HEK293 (cell line): Measurements from ENCODE around the gene RALGAPA2.

Experiments
- CTCF ChIA-PET: fragments of 350-600 bp; formaldehyde crosslinking; extraction: SDS; loops from one replicate; lab custom pipeline; 2021; ENCODE audit warnings: antibody characterized with exemption; lab: Yijun Ruan, JAX
- POLR2A ChIA-PET: fragments of 300-600 bp; formaldehyde crosslinking; extraction: SDS; loops from one replicate; lab custom pipeline; 2020; ENCODE audit warnings: antibody characterized with exemption, inconsistent platforms; lab: Yijun Ruan, JAX
- H3K27ac ChIP-seq: fragments of 200-500 bp; sonication (Bioruptor generic); 2 replicates; pipeline ENCODE4 v1.5.1; 2014; ENCODE audit warnings: low read depth, low read length, control low read depth, inconsistent platforms; ENCODE audit errors: extremely low read depth
- H3K36me3 ChIP-seq, 2 experiments: fragments of 200-500 bp in 1 of 2; sonication (Bioruptor generic) in 1 of 2; 1 replicate in 1 of 2; 2 replicates in 1 of 2; pipeline ENCODE4 v1.5.1; 2014 to 2017; ENCODE audit warnings: inconsistent platforms in 2 of 2, low read length in 2 of 2; ENCODE audit not compliant: control insufficient read depth in 2 of 2, insufficient read depth in 1 of 2
- H3K4me1 ChIP-seq: fragments of 200-500 bp; sonication (Bioruptor generic); 2 replicates; pipeline ENCODE4 v1.5.1; 2014; ENCODE audit warnings: mild to moderate bottlenecking, low read length, inconsistent platforms; ENCODE audit not compliant: control insufficient read depth, insufficient read depth
- H3K4me3 ChIP-seq: 2 replicates; pipeline ENCODE4 v1.5.1; 2011; ENCODE audit warnings: low read depth, mild to moderate bottlenecking, control low read depth, low read length, moderate library complexity
- H3K9me3 ChIP-seq: fragments of 200-500 bp; sonication (Bioruptor generic); 2 replicates; pipeline ENCODE4 v1.5.1; 2014; ENCODE audit warnings: low read depth, low read length, inconsistent platforms; ENCODE audit not compliant: control insufficient read depth, insufficient read depth
- GFI1B ChIP-seq: fragments of 450-650 bp; formaldehyde crosslinking; IDR thresholded peaks from 2 replicates; pipeline ENCODE4 v1.5.1; 2016; ENCODE audit warnings: missing biosample characterization, missing genetic modification characterization
- GLIS1 ChIP-seq: fragments of 450-650 bp; formaldehyde crosslinking; IDR thresholded peaks from 2 replicates; pipeline ENCODE4 v1.5.1; 2016; ENCODE audit warnings: missing biosample characterization, missing genetic modification characterization
- KLF9 ChIP-seq: fragments of 450-650 bp; formaldehyde crosslinking; IDR thresholded peaks from 2 replicates; pipeline ENCODE4 v1.5.1; 2016; ENCODE audit warnings: missing biosample characterization, missing genetic modification characterization, low read depth
- OVOL3 ChIP-seq: fragments of 450-650 bp; formaldehyde crosslinking; IDR thresholded peaks from 2 replicates; pipeline ENCODE4 v1.5.1; 2016; ENCODE audit warnings: missing biosample characterization, missing genetic modification characterization
- TSHZ1 ChIP-seq: fragments of 450-650 bp; formaldehyde crosslinking; IDR thresholded peaks from 2 replicates; pipeline ENCODE4 v1.5.1; 2016; ENCODE audit warnings: missing biosample characterization, missing genetic modification characterization, borderline replicate concordance
- ZBTB8A ChIP-seq: fragments of 450-650 bp; formaldehyde crosslinking; IDR thresholded peaks from 2 replicates; pipeline ENCODE4 v1.5.1; 2016; ENCODE audit warnings: missing biosample characterization, missing genetic modification characterization
- ZEB2 ChIP-seq: fragments of 450-650 bp; formaldehyde crosslinking; IDR thresholded peaks from 2 replicates; pipeline ENCODE4 v1.5.1; 2016; ENCODE audit warnings: missing biosample characterization, missing genetic modification characterization
- ZNF148 ChIP-seq: fragments of 450-650 bp; formaldehyde crosslinking; IDR thresholded peaks from 2 replicates; pipeline ENCODE4 v1.5.0; 2017; ENCODE audit warnings: missing biosample characterization, missing genetic modification characterization, borderline replicate concordance
- ZNF335 ChIP-seq: fragments of 450-650 bp; formaldehyde crosslinking; conservative IDR thresholded peaks from 2 replicates; pipeline ENCODE4 v1.5.1; 2016; ENCODE audit warnings: missing biosample characterization, missing genetic modification characterization
- ZNF362 ChIP-seq: fragments of 450-650 bp; formaldehyde crosslinking; IDR thresholded peaks from 2 replicates; pipeline ENCODE4 v1.5.1; 2016; ENCODE audit warnings: missing biosample characterization, missing genetic modification characterization
- ZNF48 ChIP-seq: fragments of 450-650 bp; formaldehyde crosslinking; IDR thresholded peaks from 2 replicates; pipeline ENCODE4 v1.5.1; 2016; ENCODE audit warnings: missing biosample characterization, missing genetic modification characterization
- ZNF529 ChIP-seq: fragments of 450-650 bp; formaldehyde crosslinking; IDR thresholded peaks from 2 replicates; pipeline ENCODE4 v1.5.1; 2017; ENCODE audit warnings: missing genetic modification characterization, missing biosample characterization; ENCODE audit not compliant: insufficient replicate concordance
- ZNF585B ChIP-seq: fragments of 450-650 bp; formaldehyde crosslinking; IDR thresholded peaks from 2 replicates; pipeline ENCODE4 v1.5.1; 2016; ENCODE audit warnings: missing biosample characterization, missing genetic modification characterization
- ZNF654 ChIP-seq: fragments of 450-650 bp; formaldehyde crosslinking; IDR thresholded peaks from 2 replicates; pipeline ENCODE4 v1.5.1; 2016; ENCODE audit warnings: low read depth, missing biosample characterization, missing genetic modification characterization
- ZNF664 ChIP-seq: fragments of 450-650 bp; formaldehyde crosslinking; IDR thresholded peaks from 2 replicates; pipeline ENCODE4 v1.5.1; 2016; ENCODE audit warnings: missing biosample characterization, missing genetic modification characterization
- TF ChIP-seq, protein P1 (sequence below): fragments of 450-650 bp; formaldehyde crosslinking; IDR thresholded peaks from 2 replicates; pipeline ENCODE4 v1.5.1; 2017; ENCODE audit warnings: missing biosample characterization, missing genetic modification characterization
- TF ChIP-seq, protein P2 (sequence below): fragments of 450-650 bp; formaldehyde crosslinking; IDR thresholded peaks from 2 replicates; pipeline ENCODE4 v1.5.1; 2016; ENCODE audit warnings: missing biosample characterization, missing genetic modification characterization
- TF ChIP-seq, protein P3 (sequence below): fragments of 450-650 bp; formaldehyde crosslinking; IDR thresholded peaks from 2 replicates; pipeline ENCODE4 v1.5.1; 2016; ENCODE audit warnings: missing biosample characterization, missing genetic modification characterization, borderline replicate concordance

The RALGAPA2 gene

DNA sequence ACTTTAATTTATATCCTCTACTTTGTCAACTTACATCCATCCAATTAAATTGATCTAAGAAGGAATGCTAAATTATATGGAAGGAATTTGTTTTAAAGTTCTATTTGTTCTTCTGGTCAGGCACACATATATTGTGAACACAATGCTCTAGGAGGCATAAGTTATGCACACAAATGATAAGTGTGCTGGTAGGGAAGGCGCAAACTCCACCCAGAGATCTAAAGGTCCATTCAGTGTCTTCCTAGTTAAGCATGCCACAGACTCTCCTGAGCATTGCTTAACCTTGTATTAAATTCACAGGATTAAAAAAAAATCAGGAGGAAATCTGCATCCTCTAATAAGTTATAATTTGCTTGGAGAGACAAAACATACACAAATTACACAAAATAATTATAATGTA, 127.3 kb downstream of the RALGAPA2 start:
- Histone ChIP-seq H3K4me3 (no peak overlapping the region), H3K9me3 (no peaks in the 10 kb centered on the region)
- CTCF ChIA-PET = interaction anchor here (1.1 to 1.4 kb wide), 2 partner anchors 9 to 275 kb away, joined by 4 to 6 read pairs; no protein-coding TSS in a partner anchor
- TF ChIP-seq ZNF664 (no peak), OVOL3 (tag by site-specific recombination) (no peak), ZNF48 (tag by site-specific recombination) (no peak), ZNF362 (tag by site-specific recombination) (no peak), KLF9 (tag by site-specific recombination) (no peak), ZNF585B (tag by site-specific recombination) (no peak)
- TF ChIP-seq, protein P1, sequence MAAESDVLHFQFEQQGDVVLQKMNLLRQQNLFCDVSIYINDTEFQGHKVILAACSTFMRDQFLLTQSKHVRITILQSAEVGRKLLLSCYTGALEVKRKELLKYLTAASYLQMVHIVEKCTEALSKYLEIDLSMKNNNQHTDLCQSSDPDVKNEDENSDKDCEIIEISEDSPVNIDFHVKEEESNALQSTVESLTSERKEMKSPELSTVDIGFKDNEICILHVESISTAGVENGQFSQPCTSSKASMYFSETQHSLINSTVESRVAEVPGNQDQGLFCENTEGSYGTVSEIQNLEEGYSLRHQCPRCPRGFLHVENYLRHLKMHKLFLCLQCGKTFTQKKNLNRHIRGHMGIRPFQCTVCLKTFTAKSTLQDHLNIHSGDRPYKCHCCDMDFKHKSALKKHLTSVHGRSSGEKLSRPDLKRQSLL = no peak
- TF ChIP-seq, protein P2, sequence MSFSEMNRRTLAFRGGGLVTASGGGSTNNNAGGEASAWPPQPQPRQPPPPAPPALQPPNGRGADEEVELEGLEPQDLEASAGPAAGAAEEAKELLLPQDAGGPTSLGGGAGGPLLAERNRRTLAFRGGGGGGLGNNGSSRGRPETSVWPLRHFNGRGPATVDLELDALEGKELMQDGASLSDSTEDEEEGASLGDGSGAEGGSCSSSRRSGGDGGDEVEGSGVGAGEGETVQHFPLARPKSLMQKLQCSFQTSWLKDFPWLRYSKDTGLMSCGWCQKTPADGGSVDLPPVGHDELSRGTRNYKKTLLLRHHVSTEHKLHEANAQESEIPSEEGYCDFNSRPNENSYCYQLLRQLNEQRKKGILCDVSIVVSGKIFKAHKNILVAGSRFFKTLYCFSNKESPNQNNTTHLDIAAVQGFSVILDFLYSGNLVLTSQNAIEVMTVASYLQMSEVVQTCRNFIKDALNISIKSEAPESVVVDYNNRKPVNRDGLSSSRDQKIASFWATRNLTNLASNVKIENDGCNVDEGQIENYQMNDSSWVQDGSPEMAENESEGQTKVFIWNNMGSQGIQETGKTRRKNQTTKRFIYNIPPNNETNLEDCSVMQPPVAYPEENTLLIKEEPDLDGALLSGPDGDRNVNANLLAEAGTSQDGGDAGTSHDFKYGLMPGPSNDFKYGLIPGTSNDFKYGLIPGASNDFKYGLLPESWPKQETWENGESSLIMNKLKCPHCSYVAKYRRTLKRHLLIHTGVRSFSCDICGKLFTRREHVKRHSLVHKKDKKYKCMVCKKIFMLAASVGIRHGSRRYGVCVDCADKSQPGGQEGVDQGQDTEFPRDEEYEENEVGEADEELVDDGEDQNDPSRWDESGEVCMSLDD = no peak
- TF ChIP-seq, protein P3, sequence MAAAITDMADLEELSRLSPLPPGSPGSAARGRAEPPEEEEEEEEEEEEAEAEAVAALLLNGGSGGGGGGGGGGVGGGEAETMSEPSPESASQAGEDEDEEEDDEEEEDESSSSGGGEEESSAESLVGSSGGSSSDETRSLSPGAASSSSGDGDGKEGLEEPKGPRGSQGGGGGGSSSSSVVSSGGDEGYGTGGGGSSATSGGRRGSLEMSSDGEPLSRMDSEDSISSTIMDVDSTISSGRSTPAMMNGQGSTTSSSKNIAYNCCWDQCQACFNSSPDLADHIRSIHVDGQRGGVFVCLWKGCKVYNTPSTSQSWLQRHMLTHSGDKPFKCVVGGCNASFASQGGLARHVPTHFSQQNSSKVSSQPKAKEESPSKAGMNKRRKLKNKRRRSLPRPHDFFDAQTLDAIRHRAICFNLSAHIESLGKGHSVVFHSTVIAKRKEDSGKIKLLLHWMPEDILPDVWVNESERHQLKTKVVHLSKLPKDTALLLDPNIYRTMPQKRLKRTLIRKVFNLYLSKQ (tag by site-specific recombination) = no peak
- TF ChIP-seq, all 188 proteins: peak for 0
- POLR2A ChIA-PET = no interaction called here
- Histone ChIP-seq H3K36me3 (peaks cover 0 to 34% of the 10 kb centered on the region in 2 experiments; a peak in 2 of 3 replicates), H3K4me1 (no peaks in the 10 kb centered on the region), H3K27ac (no peak overlapping the region)

DNA sequence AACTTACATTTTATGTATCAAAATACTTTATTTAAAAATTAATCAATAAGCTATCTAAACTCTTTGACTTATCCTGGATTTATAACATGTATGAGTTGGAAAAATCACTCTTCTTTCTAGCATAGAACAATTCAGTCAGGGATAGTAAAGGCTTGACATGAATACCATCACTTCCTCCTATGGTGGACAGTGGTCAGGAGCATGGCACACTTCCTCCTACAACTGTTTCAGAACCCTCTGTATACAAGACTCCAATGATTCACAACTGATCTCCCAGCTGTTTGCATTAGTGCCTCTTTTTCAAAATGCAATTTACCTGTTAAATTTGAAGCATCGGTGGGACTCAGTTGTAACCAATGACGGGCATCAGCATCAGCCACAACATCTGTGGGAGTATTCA, 129.7 kb downstream of the RALGAPA2 start:
- H3K4me3 ChIP-seq = no peak overlapping the region
- H3K4me1 ChIP-seq = no peaks in the 10 kb centered on the region
- no peaks in the 10 kb centered on the region for H3K9me3 ChIP-seq
- H3K36me3 ChIP-seq = peaks cover 0 to 23% of the 10 kb centered on the region in 2 experiments; a peak in 2 of 3 replicates
- H3K27ac ChIP-seq = no peak overlapping the region
- CTCF ChIA-PET = no interaction called here
- POLR2A ChIA-PET = no interaction called here
- TF ChIP-seq TSHZ1 (tag by site-specific recombination) (no peak), ZNF529 (tag by site-specific recombination) (no peak), GLIS1 (tag by site-specific recombination) (no peak), ZNF654 (tag by site-specific recombination) (no peak), ZNF335 (tag by site-specific recombination) (no peak), GFI1B (tag by site-specific recombination) (no peak), ZBTB8A (tag by site-specific recombination) (no peak), ZNF148 (tag by site-specific recombination) (no peak), ZEB2 (tag by site-specific recombination) (no peak)
- TF ChIP-seq, protein P1 = no peak
- TF ChIP-seq, protein P3 (tag by site-specific recombination) = no peak
